ENCODE data around the gene OPN4.

Gene OPN4

GRCh38 chr10:86662186-86663045, 8.1 kb downstream of the OPN4 start:
- DNase-seq, result no peak

- DNase-seq, result no peak
These were observed 8.6 kb downstream of the OPN4 start for GRCh38 chr10:86663046-86663345.

- no peak for DNase-seq
These were observed 9.4 kb downstream of the OPN4 start for GRCh38 chr10:86663576-86664339.

GRCh38 chr10:86664341-86665217, 10.2 kb downstream of the OPN4 start:
- peak; percentile 34 for DNase-seq

GRCh38 chr10:86665218-86665607, 10.9 kb downstream of the OPN4 start:
- DNase-seq, result no peak

GRCh38 chr10:86665868-86666267, 11.5 kb downstream of the OPN4 start:
- DNase-seq, result no peak

GRCh38 chr10:86666538-86666937, 12.2 kb downstream of the OPN4 start:
- DNase-seq, result no peak

- DNase-seq, result no peak
These were observed 13.3 kb downstream of the OPN4 start for GRCh38 chr10:86667421-86668181.

- DNase-seq, result peak; percentile 84
These were observed 14.2 kb downstream of the OPN4 start, which contains the start of gene LDB3 for GRCh38 chr10:86668297-86669165. TSS of gene LDB3 (plus strand) at chr10:86668511. CDS start at chr10:86668692, 181 bp downstream.

GRCh38 chr10:86670290-86670811, 16.0 kb downstream of the OPN4 start:
- DNase-seq, result no peak

GRCh38 chr10:86670876-86671275, 16.5 kb downstream of the OPN4 start:
- DNase-seq, result no peak

- peak; percentile 52 for DNase-seq
These were observed 17.1 kb downstream of the OPN4 start for GRCh38 chr10:86671419-86671818.

- no peak for DNase-seq
These were observed 17.8 kb downstream of the OPN4 start for GRCh38 chr10:86671985-86672710.

GRCh38 chr10:86673216-86673826, 19.0 kb downstream of the OPN4 start:
- DNase-seq, result no peak

GRCh38 chr10:86673827-86674581, 19.7 kb downstream of the OPN4 start:
- DNase-seq, result peak; percentile 32

- no peak for DNase-seq
These were observed 20.6 kb downstream of the OPN4 start for GRCh38 chr10:86674912-86675311.

- no peak for DNase-seq
These were observed 23.0 kb downstream of the OPN4 start for GRCh38 chr10:86677374-86677773.

GRCh38 chr10:86678999-86679792, 24.8 kb downstream of the OPN4 start:
- DNase-seq, result no peak

All from DMS53 (cell line).